GM12878 (cell line): ENCODE results near the gene CCDC190.

Source experiments
- ATF2 ChIP-seq: IDR thresholded peaks from 2 replicates; pipeline ENCODE4 v1.6.1; 2012; ENCODE audit warnings: low read length, inconsistent platforms
- BRCA1 ChIP-seq: IDR thresholded peaks from 2 replicates; pipeline ENCODE4 v1.6.1; 2011; ENCODE audit warnings: low read depth, low read length, improper control_type of control experiment
- CEBPB ChIP-seq, 2 experiments: fragments of 150-350 bp in 1 of 2; IDR thresholded peaks; 2 replicates each; pipeline ENCODE4 v1.6.1; 2012 to 2014; ENCODE audit warnings: low read depth in 2 of 2, low read length in 2 of 2, borderline replicate concordance in 1 of 2, inconsistent platforms in 1 of 2
- CTCF ChIP-seq, 3 experiments: IDR thresholded peaks in 2 of 3; conservative IDR thresholded peaks in 1 of 3; 2 replicates each; pipeline ENCODE4 v1.5.1; 2011; ENCODE audit warnings: low read depth in 3 of 3, low read length in 3 of 3, mild to moderate bottlenecking in 3 of 3, control low read depth in 2 of 3, moderate library complexity in 2 of 3, inconsistent platforms in 1 of 3, mixed read lengths in 1 of 3; ENCODE audit not compliant: control insufficient read depth in 2 of 3, insufficient read depth in 1 of 3; ENCODE audit errors: extremely low read depth in 1 of 3
- FOS ChIP-seq: IDR thresholded peaks from 3 replicates; pipeline ENCODE4 v1.6.1; 2011; ENCODE audit warnings: borderline replicate concordance; ENCODE audit not compliant: insufficient read length; ENCODE audit errors: extremely low read depth
- GABPA ChIP-seq: IDR thresholded peaks from 2 replicates; pipeline ENCODE4 v1.6.1; 2014; ENCODE audit warnings: antibody characterized with exemption, low read depth, mild to moderate bottlenecking, inconsistent platforms
- HDAC2 ChIP-seq: fragments of 200-600 bp; sonication (generic); IDR thresholded peaks from 2 replicates; pipeline ENCODE4 v1.6.1; 2017
- IRF4 ChIP-seq: IDR thresholded peaks from 2 replicates; pipeline ENCODE4 v1.6.1; 2011; ENCODE audit warnings: low read depth, low read length
- JUND ChIP-seq: IDR thresholded peaks from 2 replicates; pipeline ENCODE4 v1.6.1; 2012; ENCODE audit warnings: low read depth, mild to moderate bottlenecking, low read length, improper control_type of control experiment, moderate library complexity
- POLR2AphosphoS5 ChIP-seq: IDR thresholded peaks from 2 replicates; pipeline ENCODE4 v1.6.1; 2011; ENCODE audit warnings: mild to moderate bottlenecking, low read length, inconsistent platforms
- SREBF1 ChIP-seq: IDR thresholded peaks from 2 replicates; pipeline ENCODE4 v1.6.1; 2012; ENCODE audit warnings: mild to moderate bottlenecking, low read length
- ZBTB33 ChIP-seq: fragments of 450-650 bp; IDR thresholded peaks from 2 replicates; pipeline ENCODE4 v1.6.1; 2017; ENCODE audit warnings: mild to moderate bottlenecking
- ZNF274 ChIP-seq: IDR thresholded peaks from one replicate; pipeline ENCODE4 v1.8.0; 2011; ENCODE audit not compliant: insufficient read length, insufficient read depth

GRCh38 chr1:162910161-162910560 is 49.2 kb upstream of the CCDC190 start:
- TF ChIP-seq IRF4, result no peak
- no peak for TF ChIP-seq CTCF (IDR thresholded peaks at IDR 0.05 in 2 of 3, conservative IDR thresholded peaks at IDR 0.05 in 1 of 3; ENCODE audit: control insufficient read depth in 2 of 3, extremely low read depth in 1 of 3, insufficient read depth in 1 of 3, low read depth in 3 of 3, low read length in 3 of 3)
- TF ChIP-seq GABPA, result no peak
- no peak for TF ChIP-seq CEBPB (IDR thresholded peaks at IDR 0.05; ENCODE audit: borderline replicate concordance in 1 of 2, low read depth in 2 of 2, low read length in 2 of 2)
- no peak for TF ChIP-seq HDAC2
- TF ChIP-seq JUND, result no peak
- no peak for TF ChIP-seq SREBF1
- TF ChIP-seq POLR2AphosphoS5, result no peak
- TF ChIP-seq FOS, result no peak
- no peak for TF ChIP-seq ZNF274
- TF ChIP-seq BRCA1, result no peak
- TF ChIP-seq ATF2, result no peak
- TF ChIP-seq ZBTB33, result no peak
